Measurements from ENCODE around the gene TSKU. TPM values are rescaled to one million over a fixed set of nuclear protein-coding genes. Genes with fewer than 3 reads are reported as not detected.

The TSKU gene
- total and polyA plus RNA-seq, 2 experiments from 2014 or later = 61.9 to 81.9 TPM

- Histone ChIP-seq H3K9me3 (ENCODE audit: low read depth) (no peaks in the 10 kb centered on the region), H3K36me3 (replicated peaks; ENCODE audit: insufficient read depth, low read depth) (no peaks in the 10 kb centered on the region), H4K20me1 (ENCODE audit: insufficient read depth, poor library complexity, severe bottlenecking) (peaks cover 41% of the 10 kb centered on the region), H3K27ac (peak overlapping the region; percentile 99), H3K9me2 (replicated peaks; ENCODE audit: insufficient read depth) (no peaks in the 10 kb centered on the region), H3K4me2 (peak overlapping the region; percentile 91), H2AFZ (peak overlapping the region; percentile 77), H3K27me3 (no peaks in the 10 kb centered on the region), H3K4me1 (ENCODE audit: insufficient read depth) (peaks cover 56% of the 10 kb centered on the region), H3K79me2 (peaks cover 64% of the 10 kb centered on the region), H3K4me3 (peak overlapping the region; percentile 99)
- under 1% methylated on average over 42 of the region's 65 CpGs for WGBS (ENCODE audit: low lambda C conversion rate, missing lambda C conversion rate)
- DNase-seq (ENCODE audit: low spot score) = peak; percentile 91
- TF ChIP-seq EZH2phosphoT487 (IDR thresholded peaks at IDR 0.05; ENCODE audit: low read depth, severe bottlenecking, unreplicated experiment) (no peak), EZH2 (IDR thresholded peaks at IDR 0.05; ENCODE audit: borderline replicate concordance) (no peak), CTCF (IDR thresholded peaks at IDR 0.05; ENCODE audit: poor library complexity) (no peak)
These were observed 999 bp downstream of the TSKU start for GRCh38 chr11:76783896-76784813.

GRCh38 chr11:76785513-76785912 lies 2.4 kb downstream of the TSKU start:
- TF ChIP-seq CTCF (IDR thresholded peaks at IDR 0.05; ENCODE audit: poor library complexity) = no peak
- TF ChIP-seq EZH2phosphoT487 (IDR thresholded peaks at IDR 0.05; ENCODE audit: low read depth, severe bottlenecking, unreplicated experiment) = no peak
- no peak for TF ChIP-seq EZH2 (IDR thresholded peaks at IDR 0.05; ENCODE audit: borderline replicate concordance)
- no peak for DNase-seq (ENCODE audit: low spot score)
- Histone ChIP-seq H3K27me3 (no peaks in the 10 kb centered on the region), H3K4me2 (peak overlapping the region; percentile 91), H3K9me3 (ENCODE audit: low read depth) (no peaks in the 10 kb centered on the region), H3K79me2 (peaks cover 78% of the 10 kb centered on the region), H3K36me3 (replicated peaks; ENCODE audit: insufficient read depth, low read depth) (no peaks in the 10 kb centered on the region), H3K4me3 (no peak overlapping the region), H2AFZ (no peak overlapping the region), H4K20me1 (ENCODE audit: insufficient read depth, poor library complexity, severe bottlenecking) (peaks cover 41% of the 10 kb centered on the region), H3K9me2 (replicated peaks; ENCODE audit: insufficient read depth) (no peaks in the 10 kb centered on the region), H3K4me1 (ENCODE audit: insufficient read depth) (peaks cover 65% of the 10 kb centered on the region), H3K27ac (peak overlapping the region; percentile 99)
- WGBS (ENCODE audit: low lambda C conversion rate, missing lambda C conversion rate) = 73% methylated on average over 6 of the region's 6 CpGs

- Histone ChIP-seq H3K27me3 (no peaks in the 10 kb centered on the region), H3K9me3 (ENCODE audit: low read depth) (no peaks in the 10 kb centered on the region), H3K79me2 (peaks cover 83% of the 10 kb centered on the region), H3K4me2 (peak overlapping the region; percentile 91), H3K9me2 (replicated peaks; ENCODE audit: insufficient read depth) (no peaks in the 10 kb centered on the region), H2AFZ (no peak overlapping the region), H4K20me1 (ENCODE audit: insufficient read depth, poor library complexity, severe bottlenecking) (peaks cover 41% of the 10 kb centered on the region), H3K36me3 (replicated peaks; ENCODE audit: insufficient read depth, low read depth) (no peaks in the 10 kb centered on the region), H3K4me3 (no peak overlapping the region), H3K4me1 (ENCODE audit: insufficient read depth) (peaks cover 62% of the 10 kb centered on the region), H3K27ac (no peak overlapping the region)
- TF ChIP-seq EZH2phosphoT487 (IDR thresholded peaks at IDR 0.05; ENCODE audit: low read depth, severe bottlenecking, unreplicated experiment) (no peak), CTCF (IDR thresholded peaks at IDR 0.05; ENCODE audit: poor library complexity) (no peak), EZH2 (IDR thresholded peaks at IDR 0.05; ENCODE audit: borderline replicate concordance) (no peak)
- no peak for DNase-seq (ENCODE audit: low spot score)
- WGBS (ENCODE audit: low lambda C conversion rate, missing lambda C conversion rate) = 88% methylated on average over 6 of the region's 6 CpGs
These were observed 2.9 kb downstream of the TSKU start for GRCh38 chr11:76786016-76786415.

Data from hepatocyte (in vitro differentiated cells).